ENCODE data around the gene CARS1.

Gene CARS1

GRCh38 chr11:2961080-2961479, 96.1 kb downstream of the CARS1 start:
- Mint-ChIP-seq H3K4me1 (no peaks in the 10 kb centered on the region), H3K4me3 (no peak overlapping the region), H3K9me3 (no peaks in the 10 kb centered on the region), H3K36me3 (ENCODE audit: low read depth) (peaks cover 89% of the 10 kb centered on the region), H3K27ac (no peak overlapping the region), H3K27me3 (ENCODE audit: low read depth) (no peaks in the 10 kb centered on the region)
- TF ChIP-seq CTCF (IDR thresholded peaks at IDR 0.05; ENCODE audit: unreplicated experiment in 3 of 3), result no peak

- no peak for TF ChIP-seq CTCF (IDR thresholded peaks at IDR 0.05; ENCODE audit: unreplicated experiment in 3 of 3)
- no peak overlapping the region for H3K27ac Mint-ChIP-seq
- H3K4me1 Mint-ChIP-seq, result peaks cover 4% of the 10 kb centered on the region
- H3K36me3 Mint-ChIP-seq (ENCODE audit: low read depth), result peaks cover 91% of the 10 kb centered on the region
- no peak overlapping the region for H3K4me3 Mint-ChIP-seq
- no peaks in the 10 kb centered on the region for H3K27me3 Mint-ChIP-seq (ENCODE audit: low read depth)
- no peaks in the 10 kb centered on the region for H3K9me3 Mint-ChIP-seq
Measured at GRCh38 chr11:2960139-2960538, 97.1 kb downstream of the CARS1 start.

- Mint-ChIP-seq H3K9me3 (no peaks in the 10 kb centered on the region), H3K36me3 (ENCODE audit: low read depth) (peaks cover 88% of the 10 kb centered on the region), H3K27me3 (ENCODE audit: low read depth) (no peaks in the 10 kb centered on the region), H3K4me1 (peaks cover 4% of the 10 kb centered on the region), H3K27ac (peak overlapping the region in 1 of 3 experiments; percentile 52), H3K4me3 (no peak overlapping the region)
- no peak for TF ChIP-seq CTCF (IDR thresholded peaks at IDR 0.05; ENCODE audit: unreplicated experiment in 3 of 3)
Measured at GRCh38 chr11:2958251-2958650, 99.0 kb downstream of the CARS1 start.

- no peak overlapping the region for H3K4me3 Mint-ChIP-seq
- no peaks in the 10 kb centered on the region for H3K9me3 Mint-ChIP-seq
- H3K27me3 Mint-ChIP-seq (ENCODE audit: low read depth), result no peaks in the 10 kb centered on the region
- peak overlapping the region; percentile 35 to 80 (median 41) for H3K27ac Mint-ChIP-seq
- TF ChIP-seq CTCF (IDR thresholded peaks at IDR 0.05; ENCODE audit: unreplicated experiment in 3 of 3), result peak in 2 of 3 experiments; percentile 30 to 43
- peaks cover 88% of the 10 kb centered on the region for H3K36me3 Mint-ChIP-seq (ENCODE audit: low read depth)
- H3K4me1 Mint-ChIP-seq, result peaks cover 4% of the 10 kb centered on the region
Measured at GRCh38 chr11:2955906-2956476, 101.2 kb downstream of the CARS1 start.

GRCh38 chr11:2954263-2954662, 103.0 kb downstream of the CARS1 start:
- H3K27ac Mint-ChIP-seq, result no peak overlapping the region
- TF ChIP-seq CTCF (IDR thresholded peaks at IDR 0.05; ENCODE audit: unreplicated experiment in 3 of 3), result no peak
- peaks cover 4% of the 10 kb centered on the region for H3K4me1 Mint-ChIP-seq
- H3K4me3 Mint-ChIP-seq, result no peak overlapping the region
- no peaks in the 10 kb centered on the region for H3K27me3 Mint-ChIP-seq (ENCODE audit: low read depth)
- H3K36me3 Mint-ChIP-seq (ENCODE audit: low read depth), result peaks cover 85% of the 10 kb centered on the region
- no peaks in the 10 kb centered on the region for H3K9me3 Mint-ChIP-seq

GRCh38 chr11:2952290-2952689, 104.9 kb downstream of the CARS1 start:
- no peaks in the 10 kb centered on the region for H3K9me3 Mint-ChIP-seq
- H3K27ac Mint-ChIP-seq, result no peak overlapping the region
- no peak for TF ChIP-seq CTCF (IDR thresholded peaks at IDR 0.05; ENCODE audit: unreplicated experiment in 3 of 3)
- no peaks in the 10 kb centered on the region for H3K27me3 Mint-ChIP-seq (ENCODE audit: low read depth)
- no peak overlapping the region for H3K4me3 Mint-ChIP-seq
- peaks cover 88% of the 10 kb centered on the region for H3K36me3 Mint-ChIP-seq (ENCODE audit: low read depth)
- H3K4me1 Mint-ChIP-seq, result peaks cover 10% of the 10 kb centered on the region
